PFSK-1 (cell line): ENCODE data around the gene HRH3.

Source experiments
- FOXP2 ChIP-seq: optimal IDR thresholded peaks from 2 replicates; pipeline ENCODE3; 2011; ENCODE audit warnings: borderline replicate concordance, control low read depth, inconsistent platforms; ENCODE audit not compliant: insufficient read depth; ENCODE audit errors: extremely low read length, extremely low read depth
- POLR2AphosphoS5 ChIP-seq: IDR thresholded peaks from 2 replicates; pipeline ENCODE4 v1.6.1; 2012; ENCODE audit warnings: low read depth, mild to moderate bottlenecking, control low read depth, low read length, moderate library complexity
- SIN3A ChIP-seq: IDR thresholded peaks from 2 replicates; pipeline ENCODE4 v1.6.1; 2012; ENCODE audit warnings: mild to moderate bottlenecking, low read length, moderate library complexity, borderline replicate concordance; ENCODE audit not compliant: insufficient read depth
- TAF1 ChIP-seq: IDR thresholded peaks from 2 replicates; pipeline ENCODE4 v1.6.1; 2012; ENCODE audit warnings: low read length, control low read depth, borderline replicate concordance; ENCODE audit not compliant: insufficient read depth
- TF ChIP-seq, protein P1 (sequence below), 2 experiments: IDR thresholded peaks; 2 replicates each; pipeline versions ENCODE4 v1.6.1 to v1.8.0; 2011 to 2012; ENCODE audit warnings: low read depth in 2 of 2, low read length in 2 of 2, control low read depth in 1 of 2, inconsistent platforms in 1 of 2, mild to moderate bottlenecking in 1 of 2, moderate library complexity in 1 of 2; ENCODE audit not compliant: insufficient read depth in 1 of 2

HRH3 gene

DNA sequence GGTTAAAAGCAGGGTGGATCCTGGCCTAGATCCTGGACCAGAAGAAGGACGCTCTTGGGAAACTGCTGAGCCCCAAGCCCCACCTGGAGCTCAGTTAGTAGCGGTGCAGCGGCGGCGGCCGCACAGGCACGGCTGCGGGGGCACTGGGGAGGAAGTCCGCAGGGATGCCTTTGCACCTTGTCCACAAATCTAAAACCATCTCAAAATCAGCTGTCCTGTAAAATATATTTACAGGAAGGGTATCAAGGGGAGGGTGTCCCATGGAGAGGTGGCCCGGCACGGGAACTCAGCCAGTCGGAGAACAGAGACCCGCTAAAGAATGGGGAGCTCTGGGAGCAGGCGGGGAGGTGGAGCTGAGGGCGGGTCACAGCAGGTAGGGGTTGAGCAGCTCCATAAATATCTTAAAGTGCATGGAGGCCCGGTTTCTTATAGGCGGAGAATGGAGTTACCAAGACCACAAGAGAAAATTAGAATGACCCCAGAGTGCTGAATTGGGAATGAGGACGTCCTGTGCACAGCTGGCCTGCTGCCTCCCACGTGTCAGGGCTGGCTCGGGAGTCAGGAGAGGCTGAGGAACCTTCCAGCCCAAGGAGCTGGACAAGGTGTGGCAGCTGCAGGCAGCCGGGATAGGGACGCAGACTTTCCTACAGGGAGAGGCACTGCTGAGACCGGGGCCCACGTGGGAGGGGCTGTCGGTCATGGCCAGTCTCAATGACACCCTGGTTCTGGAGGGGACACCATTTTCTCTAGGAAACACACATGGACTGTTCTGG is 29.3 kb downstream of the HRH3 start:
- no peak for TF ChIP-seq POLR2AphosphoS5
- no peak for TF ChIP-seq TAF1

DNA sequence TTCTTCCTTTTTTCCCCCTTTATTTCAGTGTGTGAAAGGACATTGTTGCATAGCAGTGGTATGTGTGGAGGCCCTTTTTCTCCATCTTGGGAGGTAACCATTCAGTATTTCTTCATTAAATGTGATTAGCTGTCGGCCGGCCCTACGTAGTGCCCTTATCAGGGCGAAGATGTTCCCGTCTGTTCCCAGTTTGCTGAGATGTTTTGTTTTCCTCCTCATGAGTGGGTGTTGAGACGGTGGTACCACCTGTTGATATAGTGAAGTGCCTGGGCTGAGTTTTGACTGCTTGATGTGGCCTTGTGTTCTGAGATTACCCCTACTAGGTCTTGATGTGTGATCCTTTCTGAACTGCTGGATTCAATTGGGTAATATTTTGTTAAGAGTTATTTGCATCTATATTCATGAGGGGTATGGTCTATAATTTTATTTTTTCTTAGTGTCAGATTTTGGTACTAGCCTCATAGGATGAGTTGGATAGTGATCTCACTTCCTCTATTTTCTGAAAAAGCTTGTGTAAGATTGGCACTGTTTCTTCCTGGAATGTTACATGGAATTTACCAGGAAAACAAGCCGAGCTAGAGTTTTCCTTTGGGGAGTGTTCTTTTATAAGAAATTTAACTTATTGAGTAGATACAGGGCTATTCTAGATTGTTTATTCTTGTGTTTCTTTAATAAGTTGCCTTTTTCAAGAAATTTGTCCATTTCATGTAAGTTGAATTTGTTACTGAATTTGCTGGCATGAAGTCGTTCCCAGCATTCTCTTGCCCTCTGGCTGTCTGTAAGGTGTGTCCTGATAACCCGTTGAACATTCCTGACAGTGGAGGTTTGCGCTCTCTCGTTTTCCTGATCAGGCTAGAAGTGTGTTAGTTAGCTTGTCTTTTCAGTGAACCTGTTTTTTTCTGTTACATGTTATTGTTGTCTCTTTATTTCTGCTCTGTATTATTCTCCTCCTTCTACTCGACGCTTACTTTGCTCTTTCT is 32.9 kb downstream of the HRH3 start:
- TF ChIP-seq TAF1 (no peak), SIN3A (no peak), FOXP2 (no peak), POLR2AphosphoS5 (no peak)
- TF ChIP-seq, protein P1, sequence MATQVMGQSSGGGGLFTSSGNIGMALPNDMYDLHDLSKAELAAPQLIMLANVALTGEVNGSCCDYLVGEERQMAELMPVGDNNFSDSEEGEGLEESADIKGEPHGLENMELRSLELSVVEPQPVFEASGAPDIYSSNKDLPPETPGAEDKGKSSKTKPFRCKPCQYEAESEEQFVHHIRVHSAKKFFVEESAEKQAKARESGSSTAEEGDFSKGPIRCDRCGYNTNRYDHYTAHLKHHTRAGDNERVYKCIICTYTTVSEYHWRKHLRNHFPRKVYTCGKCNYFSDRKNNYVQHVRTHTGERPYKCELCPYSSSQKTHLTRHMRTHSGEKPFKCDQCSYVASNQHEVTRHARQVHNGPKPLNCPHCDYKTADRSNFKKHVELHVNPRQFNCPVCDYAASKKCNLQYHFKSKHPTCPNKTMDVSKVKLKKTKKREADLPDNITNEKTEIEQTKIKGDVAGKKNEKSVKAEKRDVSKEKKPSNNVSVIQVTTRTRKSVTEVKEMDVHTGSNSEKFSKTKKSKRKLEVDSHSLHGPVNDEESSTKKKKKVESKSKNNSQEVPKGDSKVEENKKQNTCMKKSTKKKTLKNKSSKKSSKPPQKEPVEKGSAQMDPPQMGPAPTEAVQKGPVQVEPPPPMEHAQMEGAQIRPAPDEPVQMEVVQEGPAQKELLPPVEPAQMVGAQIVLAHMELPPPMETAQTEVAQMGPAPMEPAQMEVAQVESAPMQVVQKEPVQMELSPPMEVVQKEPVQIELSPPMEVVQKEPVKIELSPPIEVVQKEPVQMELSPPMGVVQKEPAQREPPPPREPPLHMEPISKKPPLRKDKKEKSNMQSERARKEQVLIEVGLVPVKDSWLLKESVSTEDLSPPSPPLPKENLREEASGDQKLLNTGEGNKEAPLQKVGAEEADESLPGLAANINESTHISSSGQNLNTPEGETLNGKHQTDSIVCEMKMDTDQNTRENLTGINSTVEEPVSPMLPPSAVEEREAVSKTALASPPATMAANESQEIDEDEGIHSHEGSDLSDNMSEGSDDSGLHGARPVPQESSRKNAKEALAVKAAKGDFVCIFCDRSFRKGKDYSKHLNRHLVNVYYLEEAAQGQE (IDR thresholded peaks at IDR 0.05; ENCODE audit: insufficient read depth in 1 of 2, low read depth in 2 of 2, low read length in 2 of 2), result no peak

DNA sequence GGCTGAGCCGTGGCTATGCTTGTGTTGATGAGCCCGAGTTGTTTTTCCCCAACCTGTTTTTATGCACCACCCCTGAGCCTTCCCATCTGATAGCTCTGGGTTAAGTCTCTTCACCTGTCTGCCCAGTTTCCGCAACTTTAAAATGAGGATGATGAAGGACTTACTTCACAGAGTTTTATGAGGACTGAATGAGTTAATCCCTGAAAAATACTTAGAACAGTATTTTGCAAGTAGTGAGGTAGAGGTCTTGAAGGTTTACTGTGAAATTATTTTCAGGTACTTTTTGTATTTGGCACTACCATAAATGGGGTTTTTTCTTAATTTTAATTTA is 34.0 kb downstream of the HRH3 start:
- TF ChIP-seq, protein P1 (IDR thresholded peaks at IDR 0.05; ENCODE audit: insufficient read depth in 1 of 2, low read depth in 2 of 2, low read length in 2 of 2), result no peak
- no peak for TF ChIP-seq SIN3A
- no peak for TF ChIP-seq FOXP2
- no peak for TF ChIP-seq TAF1
- TF ChIP-seq POLR2AphosphoS5, result no peak

DNA sequence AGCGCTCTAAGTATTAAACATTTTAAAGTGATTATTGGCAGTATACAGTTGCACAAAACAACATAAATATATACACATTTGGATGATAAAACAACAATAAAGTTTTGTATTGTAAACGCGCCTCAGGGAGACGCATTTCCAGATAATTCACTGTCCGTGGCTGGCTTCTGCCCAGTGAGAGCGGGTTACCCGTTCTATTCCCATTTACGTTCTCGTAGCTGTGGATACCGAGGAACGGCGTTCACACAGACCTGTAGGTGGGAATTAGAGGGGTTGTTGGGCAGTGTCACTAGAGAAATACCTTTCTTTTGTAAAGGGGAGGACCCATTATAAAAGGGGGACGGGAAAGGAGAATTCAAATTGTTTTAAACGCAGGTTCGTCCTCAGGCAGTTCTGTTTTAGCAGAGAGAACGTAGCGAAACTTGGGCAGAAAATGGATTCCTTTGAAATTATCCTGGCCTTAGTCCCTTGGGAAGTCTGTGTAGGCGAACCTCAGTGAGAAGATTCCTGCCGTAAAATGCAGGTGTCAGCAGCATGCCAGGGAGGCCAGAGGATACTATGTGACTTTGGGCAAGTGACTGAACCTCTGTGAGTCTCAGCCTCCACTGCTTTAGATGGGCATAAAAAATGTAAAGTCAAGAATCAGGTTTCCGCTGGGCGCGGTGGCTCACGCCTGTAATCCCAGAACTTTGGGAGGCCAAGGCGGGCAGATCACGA is 36.5 kb downstream of the HRH3 start:
- TF ChIP-seq SIN3A, result no peak
- TF ChIP-seq, protein P1 (IDR thresholded peaks at IDR 0.05; ENCODE audit: insufficient read depth in 1 of 2, low read depth in 2 of 2, low read length in 2 of 2), result no peak

DNA sequence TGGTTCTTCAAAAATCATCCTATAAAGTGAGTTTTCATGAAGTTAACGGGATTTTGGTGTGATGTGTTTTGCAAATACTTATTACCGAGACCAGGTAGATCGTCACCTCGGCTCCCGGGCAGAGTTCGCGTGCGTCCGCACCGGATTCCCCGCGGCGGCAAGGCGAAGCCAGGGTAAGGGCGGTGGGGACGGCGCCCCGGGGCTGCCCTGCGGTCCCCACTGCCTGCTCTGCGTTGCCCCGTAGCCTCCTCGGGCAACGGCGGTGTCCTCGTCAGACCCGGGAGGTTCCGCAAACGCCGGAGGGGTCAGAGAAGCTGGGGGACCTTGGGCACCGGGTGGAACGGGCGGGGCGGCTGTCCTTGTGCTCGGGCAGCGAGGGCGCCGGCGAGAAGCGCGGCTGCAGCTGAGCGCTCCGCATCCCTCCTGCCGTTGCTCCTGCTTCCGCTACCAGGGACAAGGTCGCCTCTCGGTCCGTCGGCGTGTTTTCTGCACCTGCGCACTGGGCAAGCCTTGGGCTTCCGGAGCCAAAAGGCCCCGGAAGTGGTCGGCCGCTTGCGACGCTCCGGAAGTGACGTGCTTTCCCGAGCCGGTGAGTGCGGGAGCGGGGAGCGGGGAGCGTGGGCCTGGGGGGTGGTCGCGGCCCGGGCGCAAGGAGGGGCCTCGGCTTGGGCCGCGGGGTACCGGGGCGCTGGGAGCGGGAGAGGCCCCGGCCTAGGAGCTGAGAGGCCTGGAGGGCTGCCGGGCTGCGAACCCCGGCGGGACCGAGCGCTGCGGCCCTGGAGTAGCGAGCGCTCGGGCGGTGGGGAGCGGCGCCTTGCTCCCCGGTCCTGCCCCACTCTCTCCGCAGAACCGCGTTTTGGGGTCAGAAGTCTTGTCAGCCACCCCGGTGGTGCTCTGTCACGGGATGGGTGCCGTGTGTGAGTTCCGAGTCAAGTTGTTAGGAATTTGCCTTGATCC is 37.3 kb downstream of the HRH3 start, which contains the start of gene MTG2:
TSS of gene MTG2 (plus strand) at position 560 of the 957 bp plus-strand sequence. CDS start 10,393 bp downstream, outside the sequence.
- TF ChIP-seq POLR2AphosphoS5 (peak; percentile 96), FOXP2 (peak; percentile 93), SIN3A (no peak; the same call in 1 of the 2 replicates), TAF1 (peak; percentile 88)
- TF ChIP-seq, protein P1 (IDR thresholded peaks at IDR 0.05; ENCODE audit: insufficient read depth in 1 of 2, low read depth in 2 of 2, low read length in 2 of 2), result peak; percentile 59 to 62; a peak in 3 of 4 replicates
